ENCODE results near the gene KCNK10.
A peak's percentile ranks its signal among the peaks of the same experiment; 100 is the strongest.

KCNK10 gene

DNA sequence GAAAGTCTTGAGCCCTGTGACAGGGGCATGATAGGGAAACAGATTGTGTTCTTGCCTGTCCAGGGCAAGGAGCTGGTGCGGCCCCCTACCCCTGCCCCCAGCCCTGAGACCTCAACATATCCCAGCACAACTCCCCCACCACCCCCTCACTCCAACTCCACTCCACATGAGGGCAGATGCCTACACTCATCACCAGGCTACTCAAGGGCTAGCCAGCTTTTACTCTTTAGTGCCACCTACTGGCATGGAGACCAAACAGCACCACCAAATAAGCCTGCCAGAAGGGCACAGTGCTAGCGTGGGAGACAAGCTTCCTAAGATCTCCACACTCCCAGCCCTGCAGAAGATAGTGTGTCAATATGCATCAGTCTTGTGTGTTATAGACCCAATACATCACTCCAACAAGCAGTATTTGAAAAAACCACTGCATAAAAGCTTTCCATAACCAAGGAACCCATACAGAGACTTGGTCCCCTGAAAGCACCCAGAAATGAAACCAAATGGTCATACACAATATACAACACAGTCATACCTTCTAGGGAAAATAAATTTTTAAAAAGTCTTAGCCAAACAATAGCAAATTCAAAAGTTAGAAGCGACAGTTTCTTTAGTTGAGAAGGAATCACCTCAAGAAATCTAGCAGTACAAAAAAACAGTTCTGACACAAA lies 154.4 kb downstream of the KCNK10 start:
- DNase-seq, result peak; percentile 71 to 74

DNA sequence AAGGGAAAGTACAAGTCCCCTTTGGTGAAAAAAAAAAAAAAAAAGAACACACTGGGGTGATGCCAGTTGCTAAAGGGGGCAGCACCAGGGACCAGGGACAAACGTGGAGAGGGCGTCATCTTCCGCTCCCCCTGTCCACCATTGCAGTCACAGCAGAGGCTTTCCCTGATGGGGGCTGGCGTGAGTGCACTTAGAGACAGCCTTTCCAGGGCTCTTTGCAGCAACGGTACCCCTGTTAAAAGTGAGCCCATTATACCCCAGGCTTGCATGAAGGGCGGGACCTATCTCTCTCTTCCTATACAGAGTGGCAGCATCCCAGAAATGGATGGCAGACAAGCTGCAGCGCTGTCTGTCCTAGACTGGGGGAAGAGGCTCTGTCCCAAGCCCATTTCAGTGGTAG lies 155.0 kb downstream of the KCNK10 start:
- no peak for DNase-seq

DNA sequence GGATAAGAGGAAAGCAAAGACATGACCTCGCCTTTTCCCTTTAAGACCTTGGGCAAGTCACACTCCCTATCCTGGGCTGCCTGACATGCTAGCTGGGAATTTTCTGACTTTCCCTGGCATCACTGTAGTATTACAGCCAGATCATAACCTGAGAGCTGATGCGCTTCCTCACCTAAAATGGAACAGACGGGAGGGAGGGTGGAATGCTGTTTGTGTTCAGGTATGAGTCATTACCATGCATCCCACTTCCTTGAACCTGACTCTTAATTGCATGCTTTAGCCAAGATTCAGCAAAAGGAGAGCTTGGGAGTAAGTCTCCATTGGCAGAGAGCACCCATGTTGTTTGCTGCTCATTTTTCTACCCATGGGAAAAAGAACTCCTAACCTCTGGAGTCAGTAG lies 156.5 kb downstream of the KCNK10 start:
- DNase-seq, result no peak

GRCh38 chr14:88164906-88165534 lies 158.0 kb downstream of the KCNK10 start:
- DNase-seq, result peak in 1 of 2 experiments; percentile 25

DNA sequence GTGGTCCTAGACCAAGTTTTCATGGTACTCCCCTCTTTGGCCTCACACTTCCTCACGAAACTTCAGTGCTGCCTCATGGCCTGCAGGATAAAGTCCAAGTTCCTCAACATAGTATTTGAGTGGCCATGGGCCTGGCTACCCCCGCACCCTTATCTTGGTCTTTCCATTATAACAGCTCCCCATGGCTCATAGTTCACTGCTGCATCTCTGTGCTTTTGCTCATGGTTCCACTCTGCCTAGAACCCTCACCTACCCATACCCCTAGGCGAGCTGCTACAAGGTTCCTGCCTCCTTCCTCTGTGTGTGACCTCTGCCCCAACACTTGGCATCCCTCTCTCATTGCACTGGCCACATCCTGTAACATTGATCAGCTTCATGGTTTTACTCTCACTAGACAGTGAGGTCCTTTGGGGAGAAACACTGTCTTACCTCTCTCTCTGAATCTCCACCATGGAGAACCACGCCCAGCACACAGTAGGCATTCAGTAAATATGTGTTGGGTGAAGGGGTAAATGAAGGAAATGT lies 159.3 kb downstream of the KCNK10 start:
- no peak for DNase-seq

DNA sequence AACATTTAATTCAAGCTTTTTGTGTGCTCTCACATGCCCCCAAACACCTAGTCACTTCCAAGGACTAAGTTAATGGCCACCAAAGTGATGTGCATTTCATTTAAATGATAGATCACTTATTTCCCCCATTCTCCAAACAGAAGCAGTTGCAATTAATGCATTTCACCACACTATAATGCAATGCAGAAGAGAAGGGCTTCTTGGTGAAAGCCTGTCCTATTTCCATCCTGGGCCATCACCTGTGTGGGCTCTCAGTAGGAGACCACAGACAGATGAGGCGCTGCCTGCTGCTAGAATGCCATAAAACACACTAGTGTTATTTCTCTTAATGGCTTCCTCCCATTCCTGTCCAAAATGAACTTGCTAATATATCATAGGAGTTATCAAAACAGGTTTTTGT lies 166.9 kb downstream of the KCNK10 start:
- DNase-seq, result no peak

DNA sequence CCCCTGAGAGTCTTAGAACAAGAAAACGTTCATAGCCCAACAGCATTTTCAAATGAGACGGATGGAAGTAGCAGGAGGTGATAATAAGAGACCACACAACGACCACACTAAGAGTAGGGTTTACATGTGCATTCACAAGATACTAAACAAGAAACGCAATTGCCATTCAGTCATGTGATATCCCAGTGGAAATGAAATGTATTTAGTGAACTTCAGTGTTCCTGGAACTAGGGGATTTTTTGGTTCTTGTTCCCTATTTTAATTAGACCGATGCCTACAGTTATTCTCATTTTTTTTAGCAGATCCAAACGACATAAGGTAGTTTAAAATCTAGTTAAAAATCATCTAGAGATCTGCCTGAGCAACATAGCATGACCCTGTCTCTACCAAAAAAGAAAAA lies 168.1 kb downstream of the KCNK10 start:
- DNase-seq, result no peak

DNA sequence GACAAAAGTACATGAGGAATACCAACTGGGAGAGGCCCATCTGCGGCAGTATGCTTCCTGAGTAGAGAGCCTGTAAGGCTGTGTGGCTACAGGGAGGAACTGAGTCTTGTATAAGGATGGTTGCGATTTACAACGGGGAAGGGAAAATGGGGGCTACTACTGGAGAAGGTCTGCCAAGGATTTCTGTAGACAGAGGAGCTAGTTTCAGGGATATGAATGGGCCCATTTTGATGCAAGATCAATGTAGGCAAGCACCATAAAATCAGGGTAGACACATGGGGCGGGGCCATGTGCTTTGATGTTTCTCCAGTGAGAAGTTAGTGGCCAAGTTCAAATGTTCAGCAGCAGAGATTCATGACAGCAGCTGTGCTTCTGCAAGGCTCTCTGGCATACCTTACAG lies 168.7 kb downstream of the KCNK10 start:
- DNase-seq, result no peak

DNA sequence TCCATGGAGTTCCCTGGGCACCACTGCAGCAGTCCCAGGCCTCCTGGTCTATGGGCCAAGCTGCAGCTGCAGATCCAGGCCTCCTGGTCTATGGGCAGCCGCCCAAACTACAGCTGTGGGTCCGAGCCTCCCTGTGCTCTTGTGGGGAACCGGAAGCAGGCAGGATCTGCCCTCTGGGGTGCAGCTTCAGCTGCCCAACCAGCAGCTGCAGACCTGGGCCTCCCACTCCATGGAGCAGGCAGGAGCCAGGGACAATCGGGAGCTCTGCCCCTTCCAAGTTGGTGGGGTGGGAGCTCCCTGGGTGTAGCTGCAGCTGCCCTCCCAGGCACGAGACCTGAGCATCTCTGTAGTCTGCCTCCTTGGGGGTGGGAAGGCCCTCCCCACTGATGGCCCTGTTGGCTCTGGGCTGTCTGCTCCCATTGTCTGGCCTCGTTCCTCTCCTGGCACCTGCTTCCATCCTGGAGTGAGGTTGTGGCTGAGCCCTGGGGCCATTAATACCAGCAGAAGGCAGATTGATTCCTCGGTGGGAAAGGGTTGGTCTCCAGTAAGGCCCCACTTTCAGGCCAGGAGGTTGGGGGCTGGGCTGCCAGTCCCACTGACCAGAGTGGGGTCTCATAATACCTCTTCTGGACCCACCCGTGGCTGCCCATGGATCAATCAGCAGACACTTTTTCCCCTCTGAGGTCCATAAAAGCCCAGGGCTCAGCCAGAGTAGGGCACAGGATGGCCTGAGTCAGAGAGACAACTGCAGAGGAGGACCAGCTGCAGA lies 176.0 kb downstream of the KCNK10 start:
- no peak for DNase-seq

- DNase-seq, result no peak
These were observed 179.3 kb downstream of the KCNK10 start for GRCh38 chr14:88143810-88144209.

DNA sequence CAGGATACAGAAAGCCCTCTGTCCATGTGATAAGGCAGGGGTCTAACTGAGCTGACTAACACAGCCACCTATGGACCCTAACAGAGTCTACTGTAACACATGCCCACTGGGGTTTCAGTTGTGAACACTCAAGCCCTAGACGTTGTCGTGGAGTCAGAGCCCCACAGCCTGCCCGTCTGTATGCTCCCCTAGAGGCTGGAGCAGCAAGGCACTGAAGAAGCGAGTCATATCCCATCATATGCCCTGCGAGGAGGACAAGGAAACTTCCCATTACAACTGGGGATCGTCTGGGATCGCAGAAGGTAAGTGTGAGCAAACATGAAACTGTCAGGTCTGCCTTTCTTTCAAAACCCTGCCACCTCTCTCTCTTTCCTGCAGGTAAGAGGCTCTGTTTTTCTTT lies 180.1 kb downstream of the KCNK10 start:
- no peak for DNase-seq

DNA sequence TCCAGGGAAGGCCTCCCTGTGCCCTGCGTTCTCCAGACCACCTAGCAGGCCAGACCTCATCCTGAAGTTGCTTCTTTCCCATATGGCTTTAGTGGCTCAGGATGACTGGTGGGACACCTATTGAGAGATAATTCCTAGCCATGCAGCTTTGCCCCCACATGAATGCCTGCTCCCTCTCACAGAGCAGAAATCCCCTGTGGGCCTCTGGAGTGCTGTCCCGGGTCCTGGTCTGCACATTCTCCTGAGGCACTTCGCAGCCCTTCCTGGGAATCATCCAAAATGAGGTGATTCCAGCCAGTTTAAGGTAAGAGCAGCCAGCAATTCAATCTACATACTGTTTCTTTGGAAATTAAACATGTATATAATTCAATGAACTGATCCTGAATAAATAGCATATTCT lies 182.2 kb downstream of the KCNK10 start:
- DNase-seq, result no peak

DNA sequence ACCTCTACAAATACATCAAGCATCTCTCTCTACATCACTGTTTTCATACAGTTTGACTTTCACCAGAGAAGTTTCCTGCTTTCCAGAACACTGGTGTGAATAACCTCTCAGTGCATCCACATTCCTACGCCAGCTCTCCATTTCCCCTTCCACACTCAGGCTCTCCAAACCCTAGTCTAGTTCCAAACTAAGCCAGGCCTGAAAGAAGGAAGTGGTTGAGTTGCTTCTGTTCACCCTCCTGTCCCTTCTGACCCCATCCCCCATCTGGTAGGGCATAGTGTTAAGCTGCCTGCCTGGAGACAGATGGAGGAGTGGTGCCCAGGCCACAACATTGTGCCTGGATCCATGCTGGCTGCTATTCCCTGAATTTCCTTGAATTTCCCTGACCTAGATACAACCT lies 185.7 kb downstream of the KCNK10 start:
- no peak for DNase-seq
